Mesothelial cell of epicardium (in vitro differentiated cells): ENCODE results near the gene OR52B6. TPM values are rescaled to one million over a fixed set of nuclear protein-coding genes. Genes with fewer than 3 reads are reported as not detected.

Experiments used
- DNase-seq, 2 experiments: peaks; one replicate each; pipeline ENCODE4 v3.0.0; 2021; ENCODE audit warnings: low spot score in 2 of 2; ENCODE audit not compliant: unreplicated experiment in 2 of 2
- H3K27ac Mint-ChIP-seq: 2 replicates; pipeline ENCODE4 v1.8.0; 2021; ENCODE audit warnings: mixed read lengths
- H3K27me3 Mint-ChIP-seq: 2 replicates; pipeline ENCODE4 v1.8.0; 2021; ENCODE audit warnings: low read depth, mixed read lengths
- H3K36me3 Mint-ChIP-seq: 2 replicates; pipeline ENCODE4 v1.8.0; 2021; ENCODE audit warnings: mixed read lengths
- H3K4me1 Mint-ChIP-seq: 2 replicates; pipeline ENCODE4 v1.8.0; 2021; ENCODE audit warnings: mixed read lengths
- H3K4me3 Mint-ChIP-seq: 2 replicates; pipeline ENCODE4 v1.8.0; 2021; ENCODE audit warnings: mild to moderate bottlenecking, moderate library complexity, mixed read lengths
- H3K9me3 Mint-ChIP-seq: 2 replicates; pipeline ENCODE4 v1.8.0; 2021; ENCODE audit warnings: mixed read lengths
- total RNA-seq: library from RNA; stranded (reverse); gene quantifications from 3 replicates; pipeline ENCODE4 v1.2.1, GENCODE V29; 2021
- TF ChIP-seq, protein P1 (sequence below): fragments of 200-600 bp; sonication (generic); IDR thresholded peaks from one replicate; pipeline ENCODE4 v1.5.0; 2021; ENCODE audit warnings: antibody characterized with exemption; ENCODE audit not compliant: unreplicated experiment

The OR52B6 gene
- total RNA-seq, 1 donor from 2014 or later = not detected

GRCh38 chr11:5605849-5606248 is 25.2 kb downstream of the OR52B6 start:
- Mint-ChIP-seq H3K4me3 (no peak overlapping the region), H3K9me3 (no peaks in the 10 kb centered on the region), H3K27me3 (no peaks in the 10 kb centered on the region), H3K4me1 (peaks cover 21% of the 10 kb centered on the region), H3K27ac (peak overlapping the region; percentile 48), H3K36me3 (peaks cover 36% of the 10 kb centered on the region)
- DNase-seq = no peak
- TF ChIP-seq, protein P1, sequence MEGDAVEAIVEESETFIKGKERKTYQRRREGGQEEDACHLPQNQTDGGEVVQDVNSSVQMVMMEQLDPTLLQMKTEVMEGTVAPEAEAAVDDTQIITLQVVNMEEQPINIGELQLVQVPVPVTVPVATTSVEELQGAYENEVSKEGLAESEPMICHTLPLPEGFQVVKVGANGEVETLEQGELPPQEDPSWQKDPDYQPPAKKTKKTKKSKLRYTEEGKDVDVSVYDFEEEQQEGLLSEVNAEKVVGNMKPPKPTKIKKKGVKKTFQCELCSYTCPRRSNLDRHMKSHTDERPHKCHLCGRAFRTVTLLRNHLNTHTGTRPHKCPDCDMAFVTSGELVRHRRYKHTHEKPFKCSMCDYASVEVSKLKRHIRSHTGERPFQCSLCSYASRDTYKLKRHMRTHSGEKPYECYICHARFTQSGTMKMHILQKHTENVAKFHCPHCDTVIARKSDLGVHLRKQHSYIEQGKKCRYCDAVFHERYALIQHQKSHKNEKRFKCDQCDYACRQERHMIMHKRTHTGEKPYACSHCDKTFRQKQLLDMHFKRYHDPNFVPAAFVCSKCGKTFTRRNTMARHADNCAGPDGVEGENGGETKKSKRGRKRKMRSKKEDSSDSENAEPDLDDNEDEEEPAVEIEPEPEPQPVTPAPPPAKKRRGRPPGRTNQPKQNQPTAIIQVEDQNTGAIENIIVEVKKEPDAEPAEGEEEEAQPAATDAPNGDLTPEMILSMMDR = no peak

GRCh38 chr11:5608808-5609207 is 28.1 kb downstream of the OR52B6 start:
- peaks cover 34% of the 10 kb centered on the region for H3K36me3 Mint-ChIP-seq
- no peak overlapping the region for H3K27ac Mint-ChIP-seq
- TF ChIP-seq, protein P1 = no peak
- DNase-seq = no peak
- no peaks in the 10 kb centered on the region for H3K27me3 Mint-ChIP-seq
- no peaks in the 10 kb centered on the region for H3K9me3 Mint-ChIP-seq
- peaks cover 15% of the 10 kb centered on the region for H3K4me1 Mint-ChIP-seq
- H3K4me3 Mint-ChIP-seq = no peak overlapping the region

DNA sequence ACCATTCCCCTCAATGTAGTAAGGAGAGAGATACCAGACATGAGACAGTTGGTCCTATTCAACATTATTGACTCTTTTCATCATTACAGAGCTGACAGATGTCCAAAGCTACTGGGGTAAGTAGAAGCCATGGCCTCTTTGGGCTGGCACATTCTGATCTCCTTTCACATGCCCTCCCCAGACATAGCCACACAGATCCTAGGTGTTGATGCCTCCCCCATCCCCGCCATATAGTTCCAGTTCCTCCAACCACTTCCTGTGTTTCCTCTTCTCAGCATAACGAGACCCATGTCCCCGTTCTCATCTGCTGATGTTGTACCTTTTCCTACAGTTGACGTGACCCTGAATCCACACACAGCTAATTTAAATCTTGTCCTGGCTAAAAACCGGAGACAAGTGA is 29.8 kb downstream of the OR52B6 start:
- H3K36me3 Mint-ChIP-seq = peaks cover 30% of the 10 kb centered on the region
- H3K9me3 Mint-ChIP-seq = no peaks in the 10 kb centered on the region
- H3K27me3 Mint-ChIP-seq = no peaks in the 10 kb centered on the region
- H3K27ac Mint-ChIP-seq = no peak overlapping the region
- TF ChIP-seq, protein P1 = no peak
- no peak overlapping the region for H3K4me3 Mint-ChIP-seq
- H3K4me1 Mint-ChIP-seq = peaks cover 10% of the 10 kb centered on the region
- DNase-seq = no peak

DNA sequence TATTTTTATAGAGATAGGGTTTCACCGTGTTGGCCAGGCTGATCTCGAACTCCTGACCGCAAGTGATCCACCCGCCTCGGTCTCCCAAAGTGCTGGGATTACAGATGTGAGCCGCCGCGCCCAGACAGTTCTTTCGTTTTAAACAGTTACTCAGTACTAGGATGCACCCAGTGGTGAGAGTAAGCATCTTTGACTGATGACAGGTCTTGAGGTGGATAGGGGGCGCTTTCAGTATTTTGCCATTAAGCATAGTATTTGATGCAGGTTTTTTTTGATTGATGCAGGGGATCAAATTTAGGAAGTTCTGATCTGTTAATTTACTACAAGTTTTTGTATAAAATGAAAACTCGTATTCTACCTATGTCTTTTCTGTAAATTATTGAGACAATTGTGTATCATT is 30.9 kb downstream of the OR52B6 start:
- Mint-ChIP-seq H3K27ac (no peak overlapping the region), H3K9me3 (no peaks in the 10 kb centered on the region), H3K36me3 (peaks cover 25% of the 10 kb centered on the region), H3K4me3 (no peak overlapping the region), H3K4me1 (no peaks in the 10 kb centered on the region), H3K27me3 (no peaks in the 10 kb centered on the region)
- TF ChIP-seq, protein P1 = no peak
- no peak for DNase-seq

GRCh38 chr11:5618807-5619206 is 38.1 kb downstream of the OR52B6 start:
- no peaks in the 10 kb centered on the region for H3K27me3 Mint-ChIP-seq
- TF ChIP-seq, protein P1 = no peak
- H3K36me3 Mint-ChIP-seq = no peaks in the 10 kb centered on the region
- no peak overlapping the region for H3K4me3 Mint-ChIP-seq
- no peak overlapping the region for H3K27ac Mint-ChIP-seq
- no peaks in the 10 kb centered on the region for H3K9me3 Mint-ChIP-seq
- peaks cover 16% of the 10 kb centered on the region for H3K4me1 Mint-ChIP-seq
- no peak for DNase-seq
